Neuronal stem cell (in vitro differentiated cells): ENCODE data around the gene GABBR2.

ENCODE experiments used
- DNase-seq: peaks from one replicate; pipeline ENCODE4 v3.0.0-alpha.2; 2013; ENCODE audit warnings: low spot score
- H2AFZ ChIP-seq: one replicate; pipeline ENCODE4 v1.6.1; 2013; ENCODE audit warnings: mild to moderate bottlenecking, low read length, inconsistent platforms
- H2AK5ac ChIP-seq: 2 replicates; pipeline ENCODE4 v1.6.1; 2013; ENCODE audit warnings: low read depth, mild to moderate bottlenecking, inconsistent platforms, low read length, moderate library complexity, mixed read lengths
- H2BK120ac ChIP-seq: 2 replicates; pipeline ENCODE4 v1.6.1; 2013; ENCODE audit warnings: low read depth, mild to moderate bottlenecking, inconsistent platforms, low read length, moderate library complexity, mixed read lengths
- H2BK12ac ChIP-seq: one replicate; pipeline ENCODE4 v1.6.1; 2013; ENCODE audit warnings: low read length, inconsistent platforms
- H2BK15ac ChIP-seq: 2 replicates; pipeline ENCODE4 v1.6.1; 2013; ENCODE audit warnings: mild to moderate bottlenecking, low read length, inconsistent platforms, mixed read lengths
- H2BK5ac ChIP-seq: one replicate; pipeline ENCODE4 v1.6.1; 2013; ENCODE audit warnings: inconsistent platforms, mild to moderate bottlenecking, low read length, moderate library complexity
- H3K14ac ChIP-seq: one replicate; pipeline ENCODE4 v1.6.1; 2013; ENCODE audit warnings: low read length, inconsistent platforms
- H3K18ac ChIP-seq: 2 replicates; pipeline ENCODE4 v1.6.1; 2013; ENCODE audit warnings: low read length, inconsistent platforms
- H3K23ac ChIP-seq: 2 replicates; pipeline ENCODE4 v1.6.1; 2013; ENCODE audit warnings: low read depth, mild to moderate bottlenecking, mixed read lengths, low read length, inconsistent platforms; ENCODE audit not compliant: poor library complexity
- H3K27ac ChIP-seq: replicated peaks from 3 replicates; pipeline ENCODE4 v1.5.1; 2013; ENCODE audit warnings: low read length, inconsistent platforms
- H3K27me3 ChIP-seq, 3 experiments: 2 replicates each; pipeline ENCODE4 v1.6.1; 2013; ENCODE audit warnings: low read length in 3 of 3, mild to moderate bottlenecking in 2 of 3, inconsistent platforms in 1 of 3, low read depth in 1 of 3, mixed read lengths in 1 of 3, moderate library complexity in 1 of 3; ENCODE audit not compliant: control insufficient read depth in 3 of 3, insufficient read depth in 3 of 3
- H3K36me3 ChIP-seq, 2 donors: replicated peaks in 1 of 2; 2 replicates each; pipeline ENCODE4 v1.6.1; 2013; ENCODE audit warnings: low read length in 2 of 2; ENCODE audit not compliant: control insufficient read depth in 2 of 2, insufficient read depth in 2 of 2
- H3K4ac ChIP-seq: 2 replicates; pipeline ENCODE4 v1.6.1; 2013; ENCODE audit warnings: inconsistent platforms, mild to moderate bottlenecking, low read length, moderate library complexity
- H3K4me1 ChIP-seq, 2 donors: 1 replicate in 1 of 2; 2 replicates in 1 of 2; pipeline ENCODE4 v1.6.1; 2013; ENCODE audit warnings: low read length in 2 of 2, low read depth in 1 of 2; ENCODE audit not compliant: control insufficient read depth in 2 of 2, insufficient read depth in 1 of 2
- H3K4me2 ChIP-seq: one replicate; pipeline ENCODE4 v1.6.1; 2013; ENCODE audit warnings: mild to moderate bottlenecking, low read length, inconsistent platforms; ENCODE audit not compliant: insufficient read depth, poor library complexity, severe bottlenecking
- H3K4me3 ChIP-seq, 2 donors: 2 replicates each; pipeline ENCODE4 v1.5.1; 2013; ENCODE audit warnings: low read length in 2 of 2, mild to moderate bottlenecking in 2 of 2, inconsistent platforms in 1 of 2, moderate library complexity in 1 of 2
- H3K79me1 ChIP-seq: one replicate; pipeline ENCODE4 v1.6.1; 2013; ENCODE audit warnings: low read depth, mild to moderate bottlenecking, inconsistent platforms, low read length, moderate library complexity
- H3K9ac ChIP-seq: one replicate; pipeline ENCODE4 v1.6.1; 2013; ENCODE audit warnings: mild to moderate bottlenecking, low read depth, low read length, inconsistent platforms; ENCODE audit not compliant: poor library complexity
- H3K9me3 ChIP-seq, 2 donors: replicated peaks in 1 of 2; 2 replicates each; pipeline versions ENCODE3 to v1.6.1; 2013; ENCODE audit warnings: low read length in 2 of 2, mild to moderate bottlenecking in 2 of 2, inconsistent platforms in 1 of 2, low read depth in 1 of 2, mixed read lengths in 1 of 2, moderate library complexity in 1 of 2; ENCODE audit not compliant: control insufficient read depth in 2 of 2, insufficient read depth in 1 of 2
- H4K8ac ChIP-seq: one replicate; pipeline ENCODE4 v1.6.1; 2013; ENCODE audit warnings: low read depth, mild to moderate bottlenecking, inconsistent platforms, low read length, moderate library complexity
- H4K91ac ChIP-seq: one replicate; pipeline ENCODE4 v1.6.1; 2013; ENCODE audit warnings: low read length, low read depth, mild to moderate bottlenecking, inconsistent platforms; ENCODE audit not compliant: poor library complexity
- WGBS, 2 donors: extraction: QIAGEN DNeasy Blood & Tissue Kit; methylation state at CpG; one replicate each; pipeline ENCODE4 v1.1.7; 2013; ENCODE audit warnings: missing lambda C conversion rate in 2 of 2, mixed read lengths in 1 of 2; ENCODE audit not compliant: insufficient read length in 2 of 2, insufficient replicate concordance in 1 of 2; ENCODE audit errors: extremely low coverage in 2 of 2; 5-methylcytosine and 5-hydroxymethylcytosine counted together

The GABBR2 gene

DNA sequence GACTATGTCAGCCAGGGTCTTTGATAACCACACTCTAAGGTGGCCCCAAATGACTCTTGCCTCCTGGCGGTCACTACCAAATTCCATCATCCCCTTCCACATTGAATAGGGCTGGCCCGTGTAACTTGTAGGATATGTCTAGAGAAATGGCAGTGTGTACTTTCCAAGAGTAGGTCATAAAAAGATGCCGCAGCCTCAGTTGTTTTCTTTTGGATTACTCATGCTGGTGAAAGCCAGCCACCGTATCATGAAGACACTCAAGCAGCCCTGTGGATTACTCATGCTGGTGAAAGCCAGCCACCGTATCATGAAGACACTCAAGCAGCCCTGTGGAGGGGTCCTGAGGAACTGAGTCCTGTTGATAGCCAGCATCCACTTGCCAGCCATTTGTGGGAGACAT lies 281.2 kb downstream of the GABBR2 start:
- H2BK5ac ChIP-seq, result no peak overlapping the region
- no peaks in the 10 kb centered on the region for H3K27me3 ChIP-seq
- no peaks in the 10 kb centered on the region for H3K36me3 ChIP-seq
- H4K91ac ChIP-seq, result no peak overlapping the region
- H3K4ac ChIP-seq, result no peak overlapping the region
- H2BK15ac ChIP-seq, result no peak overlapping the region
- no CpG with 5 or more reads among the region's 5 CpGs for WGBS, 2 donors
- H3K23ac ChIP-seq, result no peak overlapping the region
- no peaks in the 10 kb centered on the region for H3K9me3 ChIP-seq
- no peak overlapping the region for H3K18ac ChIP-seq
- no peak overlapping the region for H4K8ac ChIP-seq
- H3K27ac ChIP-seq, result no peak overlapping the region
- H2AK5ac ChIP-seq, result no peak overlapping the region
- no peak overlapping the region for H3K4me2 ChIP-seq
- no peak overlapping the region for H3K9ac ChIP-seq
- no peaks in the 10 kb centered on the region for H3K4me1 ChIP-seq
- DNase-seq, result no peak
- no peak overlapping the region for H2BK12ac ChIP-seq
- no peak overlapping the region for H2AFZ ChIP-seq
- no peak overlapping the region for H3K4me3 ChIP-seq
- no peak overlapping the region for H3K14ac ChIP-seq
- H2BK120ac ChIP-seq, result no peak overlapping the region
- no peaks in the 10 kb centered on the region for H3K79me1 ChIP-seq

DNA sequence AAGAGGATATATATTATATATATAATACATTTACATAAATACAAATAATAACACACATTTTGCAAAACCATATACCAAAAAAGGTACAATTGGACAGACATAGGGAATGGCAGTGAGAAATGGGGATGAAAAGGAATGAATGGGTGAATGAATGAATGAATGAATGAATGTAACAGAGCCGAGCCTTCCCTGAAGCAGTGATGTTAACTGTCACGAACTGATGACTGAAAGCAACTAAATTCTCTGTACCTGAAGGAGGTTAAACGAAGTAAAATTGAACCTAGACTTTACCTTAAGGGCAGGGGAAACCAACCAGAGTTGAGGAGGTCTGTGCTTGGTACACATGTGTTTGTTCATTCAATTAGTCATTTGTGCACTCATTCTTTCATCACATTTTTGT lies 283.7 kb downstream of the GABBR2 start:
- H2BK15ac ChIP-seq, result no peak overlapping the region

DNA sequence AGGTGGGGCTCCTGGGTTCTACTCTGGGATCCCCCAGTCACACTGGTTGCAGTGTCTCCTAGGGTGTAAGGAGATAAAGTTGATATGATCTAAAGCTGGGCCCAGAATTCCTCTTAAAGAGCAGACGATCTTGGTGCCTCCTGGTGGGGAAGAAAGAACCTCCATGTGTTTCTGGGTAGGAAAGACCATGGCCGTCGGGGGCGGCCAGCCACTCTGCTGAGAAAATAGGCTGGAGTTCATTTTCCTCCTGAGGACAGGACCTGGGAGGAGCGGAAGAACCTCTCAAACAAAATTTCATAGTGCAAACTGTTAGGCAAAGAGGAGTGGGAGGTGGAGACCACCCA lies 289.5 kb downstream of the GABBR2 start:
- no peak overlapping the region for H3K4ac ChIP-seq
- WGBS, 2 donors, result no CpG with 5 or more reads among the region's 5 CpGs

More for the DNA sequence above, 283.7 kb downstream of the GABBR2 start:
- no peak overlapping the region for H2AK5ac ChIP-seq
- H3K4me3 ChIP-seq, result no peak overlapping the region
- no peaks in the 10 kb centered on the region for H3K79me1 ChIP-seq
- no peak overlapping the region for H3K27ac ChIP-seq
- no peaks in the 10 kb centered on the region for H3K36me3 ChIP-seq
- H3K4me1 ChIP-seq, result no peaks in the 10 kb centered on the region
- H3K9ac ChIP-seq, result no peak overlapping the region
- H2AFZ ChIP-seq, result no peak overlapping the region
- H4K91ac ChIP-seq, result no peak overlapping the region
- no peak overlapping the region for H3K23ac ChIP-seq
- peaks cover 0 to 3% of the 10 kb centered on the region in 2 donors for H3K9me3 ChIP-seq
- H2BK5ac ChIP-seq, result no peak overlapping the region
- no peak overlapping the region for H4K8ac ChIP-seq
- DNase-seq, result no peak
- no peak overlapping the region for H2BK120ac ChIP-seq
- H3K4ac ChIP-seq, result no peak overlapping the region
- no CpG with 5 or more reads among the region's 3 CpGs for WGBS, 2 donors
- no peak overlapping the region for H3K4me2 ChIP-seq
- H3K27me3 ChIP-seq, result no peaks in the 10 kb centered on the region
- no peak overlapping the region for H3K14ac ChIP-seq
- H3K18ac ChIP-seq, result no peak overlapping the region
- H2BK12ac ChIP-seq, result no peak overlapping the region

DNA sequence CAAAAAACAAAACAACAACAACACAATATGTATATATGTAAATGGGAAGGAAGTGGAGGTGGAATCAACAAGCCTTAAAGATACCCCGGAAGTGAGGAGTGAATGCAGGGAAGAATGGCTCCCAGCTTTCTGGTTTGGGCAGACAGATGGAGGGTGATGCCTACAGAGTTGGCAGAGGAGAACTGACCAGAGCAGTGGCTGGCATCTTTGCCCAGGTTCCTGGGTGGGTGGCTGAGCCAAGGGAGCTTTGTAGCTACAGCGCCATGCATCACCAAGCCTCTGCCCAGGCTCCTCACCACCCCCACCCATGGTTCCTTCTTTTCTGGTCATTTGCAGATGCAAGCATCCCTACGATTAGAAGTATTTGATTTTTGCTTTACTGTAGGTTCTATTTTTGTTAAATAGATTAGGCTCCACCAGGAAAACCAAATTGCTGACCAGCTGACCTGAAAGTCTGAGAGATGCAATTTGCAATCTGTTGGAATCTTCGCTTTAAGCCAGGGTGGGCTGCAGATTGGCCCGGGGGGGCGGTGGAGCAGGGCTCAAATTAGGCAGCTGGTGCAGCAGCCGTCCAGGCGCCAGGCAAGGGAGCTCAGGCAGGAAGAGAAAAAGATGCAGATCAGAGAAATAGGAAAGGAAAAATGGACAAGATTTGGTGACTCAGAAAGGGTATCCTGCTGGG lies 290.0 kb downstream of the GABBR2 start:
- Histone ChIP-seq H3K23ac (no peak overlapping the region), H3K18ac (no peak overlapping the region), H3K27ac (no peak overlapping the region), H2BK12ac (no peak overlapping the region), H3K27me3 (no peaks in the 10 kb centered on the region), H2BK120ac (no peak overlapping the region), H3K4me2 (no peak overlapping the region), H3K14ac (no peak overlapping the region), H3K36me3 (no peaks in the 10 kb centered on the region), H4K91ac (no peak overlapping the region), H2AFZ (no peak overlapping the region), H3K9me3 (peaks cover 0 to 6% of the 10 kb centered on the region in 2 donors), H2BK15ac (no peak overlapping the region), H2BK5ac (no peak overlapping the region), H4K8ac (no peak overlapping the region), H3K4me3 (no peak overlapping the region), H3K4ac (no peak overlapping the region), H3K9ac (no peak overlapping the region), H3K4me1 (no peaks in the 10 kb centered on the region), H3K79me1 (no peaks in the 10 kb centered on the region), H2AK5ac (no peak overlapping the region)
- no peak for DNase-seq
- no CpG with 5 or more reads among the region's 8 CpGs for WGBS, 2 donors

More for the DNA sequence above, 289.5 kb downstream of the GABBR2 start:
- Histone ChIP-seq H3K79me1 (no peaks in the 10 kb centered on the region), H3K14ac (no peak overlapping the region), H3K4me3 (no peak overlapping the region), H2BK5ac (no peak overlapping the region), H4K91ac (no peak overlapping the region), H3K36me3 (no peaks in the 10 kb centered on the region), H3K23ac (no peak overlapping the region), H4K8ac (no peak overlapping the region), H3K27ac (no peak overlapping the region), H2BK12ac (no peak overlapping the region), H3K9me3 (peaks cover 0 to 6% of the 10 kb centered on the region in 2 donors), H3K9ac (no peak overlapping the region), H3K18ac (no peak overlapping the region), H2AFZ (no peak overlapping the region), H2BK120ac (no peak overlapping the region), H3K4me1 (no peaks in the 10 kb centered on the region), H3K27me3 (no peaks in the 10 kb centered on the region), H3K4me2 (no peak overlapping the region), H2AK5ac (no peak overlapping the region), H2BK15ac (no peak overlapping the region)
- no peak for DNase-seq
